ENCODE data around the gene TSR1.
A peak's percentile ranks its signal among the peaks of the same experiment; 100 is the strongest.

DNA sequence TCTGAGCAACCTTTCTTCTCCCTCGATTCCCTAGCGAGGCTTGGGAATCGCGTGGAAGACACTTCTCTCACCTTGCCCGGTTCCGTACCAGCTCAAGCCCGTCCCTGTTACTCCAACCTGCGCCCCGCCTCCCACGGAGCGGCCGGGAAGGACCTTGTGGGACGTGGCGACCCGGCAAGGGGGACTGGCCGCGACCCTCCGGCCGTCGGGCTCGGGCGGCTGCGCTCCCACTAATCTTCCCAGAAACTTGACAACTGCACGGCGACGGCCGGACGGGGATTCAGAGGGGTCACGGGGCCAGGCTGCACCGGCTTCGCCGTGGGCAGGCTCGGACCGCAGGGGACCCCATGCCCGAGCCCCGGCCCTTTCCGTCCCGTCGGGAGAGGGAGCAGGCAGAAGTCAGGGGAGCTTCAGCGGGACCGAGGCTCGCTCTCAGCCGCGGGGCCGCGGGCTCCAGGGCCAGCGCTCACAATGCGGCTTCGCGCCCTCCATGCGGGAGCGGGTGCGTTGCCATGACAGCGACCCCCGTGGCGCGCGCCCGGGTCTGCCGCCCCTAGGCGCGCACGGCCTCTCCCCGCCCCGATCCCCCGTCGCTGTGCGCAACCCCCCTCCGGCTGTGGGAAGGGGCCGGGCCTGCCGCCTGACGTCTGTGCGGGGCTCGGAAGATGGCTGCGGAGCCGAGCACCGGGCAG lies 741 bp upstream of the TSR1 start, which contains the start of gene SGSM2:
- TF ChIP-seq CTCF (IDR thresholded peaks at IDR 0.05) (no peak), POLR2A (IDR thresholded peaks at IDR 0.05) (peak in 1 of 2 donors; percentile 12)

All from adrenal gland (tissue), 5 donors.